Right lobe of liver (tissue), 6 donors: ENCODE data around the gene PCDHGB4. TPM values are rescaled to one million over a fixed set of nuclear protein-coding genes. Genes with fewer than 3 reads are reported as not detected.
A peak's percentile ranks its signal among the peaks of the same experiment; 100 is the strongest.
"Not testable (repeated sequence)": the region's sequence is repeated elsewhere in the genome, so short reads cannot be mapped to it uniquely, and the experiment has no call there.

ENCODE experiments used
- ATAC-seq, 4 donors: fragments of 200-7000 bp; cut with Tn5 transposase; one replicate each; pipeline ENCODE4 v1.9.1; 2020; ENCODE audit warnings: mild to moderate bottlenecking in 4 of 4, moderate library complexity in 4 of 4
- DNase-seq, 3 donors: peaks; one replicate each; pipeline ENCODE4 v3.0.0-alpha.2; 2020
- H3K27ac ChIP-seq, 3 donors: fragments of 200-600 bp; one replicate each; pipeline ENCODE4 v1.8.0; 2022
- H3K27me3 ChIP-seq, 2 donors: fragments of 200-600 bp; one replicate each; pipeline ENCODE4 v1.8.0; 2022
- H3K36me3 ChIP-seq, 4 donors: fragments of 200-600 bp; sonication (generic) in 1 of 4; one replicate each; pipeline versions ENCODE4 v1.5.1 to v1.8.0; 2017 to 2022; ENCODE audit warnings: control low read depth in 1 of 4
- H3K4me1 ChIP-seq, 4 donors: fragments of 200-600 bp; sonication (generic) in 1 of 4; one replicate each; pipeline versions ENCODE4 v1.5.1 to v1.8.0; 2017 to 2022; ENCODE audit warnings: control low read depth in 1 of 4
- H3K4me3 ChIP-seq, 3 donors: fragments of 200-600 bp; one replicate each; pipeline ENCODE4 v1.8.0; 2022
- H3K9me3 ChIP-seq, 4 donors: fragments of 200-600 bp; sonication (generic) in 1 of 4; one replicate each; pipeline versions ENCODE4 v1.5.1 to v1.8.0; 2017 to 2022; ENCODE audit warnings: control low read depth in 1 of 4
- CTCF ChIP-seq, 4 donors: fragments of 200-600 bp in 3 of 4; fragments of 450-650 bp in 1 of 4; IDR thresholded peaks; one replicate each; pipeline versions ENCODE4 v1.5.1 to v1.8.0; 2016 to 2022; ENCODE audit warnings: antibody characterized with exemption in 4 of 4, mild to moderate bottlenecking in 2 of 4
- POLR2A ChIP-seq: fragments of 450-650 bp; IDR thresholded peaks from one replicate; pipeline ENCODE4 v1.6.1; 2017; ENCODE audit warnings: antibody characterized with exemption, mild to moderate bottlenecking
- WGBS: methylation state at CpG from one replicate; pipeline ENCODE4 v1.1.6; 2018; ENCODE audit warnings: low coverage, low lambda C conversion rate; ENCODE audit not compliant: insufficient coverage; ENCODE audit errors: missing lambda C conversion rate; 5-methylcytosine and 5-hydroxymethylcytosine counted together
- intact Hi-C, 2 donors: fragments of 100-400 bp; cut with DNase I; formaldehyde crosslinking; loops; one replicate each; pipeline versions ENCODE4 v1.11.2 to v1.14.1; 2022
- total RNA-seq, 6 experiments: library from RNA; depleted of rRNA in 2 of 6; stranded (reverse); fragments of >200 nt in 2 of 6; fragmentation: NEBNext Ultra II Directional in 3 of 6; extraction: Animal tissue kit (Norgen Biotek cat#: 25700) in 3 of 6; gene quantifications; one replicate each; pipeline versions ENCODE4 v1.1.0 to v1.2.4, GENCODE V29; 2016 to 2023
- donor health status: DM: no; HTN: yes; CAD: no.
- donor health status: DM: no; HTN: no; CAD: no.
- donor health status: DM: no; HTN: no; CAD: no.
- donor health status: DM: no; HTN: yes; CAD: no.
- donor health status: DM: no; HTN: yes; CAD: no.

Gene PCDHGB4
- total RNA-seq, 6 experiments from 2014 or later: 1.6 to 5.5 (median 2.4) TPM

DNA sequence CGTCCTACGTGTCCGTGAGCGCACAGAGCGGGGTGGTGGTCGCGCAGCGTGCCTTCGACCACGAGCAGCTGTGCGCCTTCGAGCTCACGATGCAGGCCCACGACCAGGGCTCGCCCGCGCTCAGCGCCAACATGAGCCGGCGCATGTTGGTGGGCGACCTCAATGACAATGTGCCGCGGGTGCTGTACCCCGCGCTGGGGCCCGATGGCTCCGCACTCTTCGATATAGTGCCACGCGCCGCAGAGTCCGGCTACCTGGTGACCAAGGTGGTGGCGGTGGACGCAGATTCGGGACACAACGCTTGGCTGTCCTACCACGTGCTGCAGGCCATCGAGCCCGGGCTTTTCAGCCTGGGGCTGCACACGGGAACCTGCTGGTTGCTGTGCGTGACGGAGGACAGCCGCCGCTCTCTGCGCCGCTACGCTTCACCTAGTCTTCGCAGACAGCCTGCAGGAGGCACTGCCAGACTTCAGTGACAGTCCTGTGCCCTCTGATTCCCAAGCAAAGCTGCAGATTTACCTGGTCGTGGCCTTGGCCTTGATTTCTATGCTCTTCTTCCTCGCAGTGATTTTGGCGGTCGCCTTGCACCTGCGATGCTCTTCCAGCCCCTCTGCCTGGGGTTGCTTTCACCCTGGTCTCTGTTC, 40.4 kb downstream of the PCDHGB4 start:
- TF ChIP-seq CTCF (IDR thresholded peaks at IDR 0.05) (no peak), POLR2A (no peak)
- Histone ChIP-seq H3K4me3 (no peak overlapping the region), H3K27me3 (no peaks in the 10 kb centered on the region), H3K9me3 (peaks cover 0 to 20% (median 7%) of the 10 kb centered on the region in 4 donors), H3K27ac (no peak overlapping the region), H3K36me3 (no peaks in the 10 kb centered on the region), H3K4me1 (no peaks in the 10 kb centered on the region)
- DNase-seq (no peak), ATAC-seq (no peak)
- intact Hi-C loops: no loop called here
- WGBS: 52% methylated on average over 6 of the region's 53 CpGs

DNA sequence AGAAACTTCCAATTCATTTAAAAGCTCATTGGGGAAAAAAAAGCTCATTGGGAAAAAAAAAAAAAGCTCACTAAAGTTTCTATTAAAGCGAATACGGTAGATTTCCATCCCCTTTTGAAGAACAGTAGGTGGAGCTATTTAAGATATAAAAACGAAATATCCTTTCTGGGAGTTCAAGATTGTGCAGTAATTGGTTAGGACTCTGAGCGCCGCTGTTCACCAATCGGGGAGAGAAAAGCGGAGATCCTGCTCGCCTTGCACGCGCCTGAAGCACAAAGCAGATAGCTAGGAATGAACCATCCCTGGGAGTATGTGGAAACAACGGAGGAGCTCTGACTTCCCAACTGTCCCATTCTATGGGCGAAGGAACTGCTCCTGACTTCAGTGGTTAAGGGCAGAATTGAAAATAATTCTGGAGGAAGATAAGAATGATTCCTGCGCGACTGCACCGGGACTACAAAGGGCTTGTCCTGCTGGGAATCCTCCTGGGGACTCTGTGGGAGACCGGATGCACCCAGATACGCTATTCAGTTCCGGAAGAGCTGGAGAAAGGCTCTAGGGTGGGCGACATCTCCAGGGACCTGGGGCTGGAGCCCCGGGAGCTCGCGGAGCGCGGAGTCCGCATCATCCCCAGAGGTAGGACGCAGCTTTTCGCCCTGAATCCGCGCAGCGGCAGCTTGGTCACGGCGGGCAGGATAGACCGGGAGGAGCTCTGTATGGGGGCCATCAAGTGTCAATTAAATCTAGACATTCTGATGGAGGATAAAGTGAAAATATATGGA, 43.0 kb downstream of the PCDHGB4 start, which contains the start of gene PCDHGA12:
Gene PCDHGA12 (plus strand): TSS at position 176 of the 782 bp plus-strand sequence. CDS start 253 bp downstream, at position 429.
- intact Hi-C loops: no loop called here
- peak; percentile 63 to 90 (median 82) for ATAC-seq
- no peak within 1 kb of the TSS for H3K27ac ChIP-seq
- no peak for DNase-seq
- TF ChIP-seq POLR2A (no peak), CTCF (IDR thresholded peaks at IDR 0.05) (peak; percentile 12 to 39 (median 36))
- peaks cover 0 to 7% (median 6%) of the 10 kb centered on the region in 4 donors for H3K9me3 ChIP-seq
- H3K4me1 ChIP-seq: no peaks in the 10 kb centered on the region
- H3K4me3 ChIP-seq: peak within 1 kb of the TSS in 2 of 3 donors; percentile 0 to 24
- H3K36me3 ChIP-seq: no peaks in the 10 kb centered on the region
- H3K27me3 ChIP-seq: no peaks in the 10 kb centered on the region
- 12% methylated on average over 32 of the region's 33 CpGs for WGBS

DNA sequence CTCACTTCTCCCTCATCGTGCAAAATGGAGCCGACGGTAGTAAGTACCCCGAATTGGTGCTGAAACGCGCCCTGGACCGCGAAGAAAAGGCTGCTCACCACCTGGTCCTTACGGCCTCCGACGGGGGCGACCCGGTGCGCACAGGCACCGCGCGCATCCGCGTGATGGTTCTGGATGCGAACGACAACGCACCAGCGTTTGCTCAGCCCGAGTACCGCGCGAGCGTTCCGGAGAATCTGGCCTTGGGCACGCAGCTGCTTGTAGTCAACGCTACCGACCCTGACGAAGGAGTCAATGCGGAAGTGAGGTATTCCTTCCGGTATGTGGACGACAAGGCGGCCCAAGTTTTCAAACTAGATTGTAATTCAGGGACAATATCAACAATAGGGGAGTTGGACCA, 43.8 kb downstream of the PCDHGB4 start:
- TF ChIP-seq POLR2A (no peak), CTCF (IDR thresholded peaks at IDR 0.05) (no peak)
- peaks cover 0 to 7% (median 6%) of the 10 kb centered on the region in 4 donors for H3K9me3 ChIP-seq
- WGBS: 16% methylated on average over 5 of the region's 37 CpGs
- peak overlapping the region in 2 of 3 donors; percentile 0 to 24 for H3K4me3 ChIP-seq
- ATAC-seq (peak in 1 of 4 donors; percentile 32), DNase-seq (no peak)
- intact Hi-C loops: no loop called here
- H3K27me3 ChIP-seq: no peaks in the 10 kb centered on the region
- no peak overlapping the region for H3K27ac ChIP-seq
- no peaks in the 10 kb centered on the region for H3K36me3 ChIP-seq
- no peaks in the 10 kb centered on the region for H3K4me1 ChIP-seq

DNA sequence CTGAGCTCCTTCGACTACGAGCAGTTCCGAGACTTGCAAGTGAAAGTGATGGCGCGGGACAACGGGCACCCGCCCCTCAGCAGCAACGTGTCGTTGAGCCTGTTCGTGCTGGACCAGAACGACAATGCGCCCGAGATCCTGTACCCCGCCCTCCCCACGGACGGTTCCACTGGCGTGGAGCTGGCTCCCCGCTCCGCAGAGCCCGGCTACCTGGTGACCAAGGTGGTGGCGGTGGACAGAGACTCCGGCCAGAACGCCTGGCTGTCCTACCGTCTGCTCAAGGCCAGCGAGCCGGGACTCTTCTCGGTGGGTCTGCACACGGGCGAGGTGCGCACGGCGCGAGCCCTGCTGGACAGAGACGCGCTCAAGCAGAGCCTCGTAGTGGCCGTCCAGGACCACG, 44.8 kb downstream of the PCDHGB4 start:
- WGBS: no CpG with 5 or more reads among the region's 38 CpGs
- H3K4me3 ChIP-seq, H3K27ac ChIP-seq, H3K4me1 ChIP-seq, ATAC-seq, intact Hi-C loops, H3K9me3 ChIP-seq, H3K36me3 ChIP-seq, DNase-seq, H3K27me3 ChIP-seq: not testable (repeated sequence)

GRCh38 chr5:141432726-141433125, 45.2 kb downstream of the PCDHGB4 start:
- H3K27me3 ChIP-seq, H3K4me1 ChIP-seq, H3K4me3 ChIP-seq, DNase-seq, H3K36me3 ChIP-seq, H3K27ac ChIP-seq, H3K9me3 ChIP-seq, intact Hi-C loops, ATAC-seq: not testable (repeated sequence)
- 46% methylated on average over 11 of the region's 29 CpGs for WGBS
